GM23338 (cell line): Measurements from ENCODE around the gene NRL. TPM values are rescaled to one million over a fixed set of nuclear protein-coding genes. Genes with fewer than 3 reads are reported as not detected.

Source experiments
- ATAC-seq: fragments of 200-7000 bp; cut with Tn5 transposase; 3 replicates; pipeline ENCODE4 v1.9.1; 2020
- DNase-seq: peaks from one replicate; pipeline ENCODE4 v3.0.0-alpha.2; 2015; ENCODE audit warnings: low spot score
- H2AFZ ChIP-seq: fragments of 200-600 bp; sonication (generic); 2 replicates; pipeline ENCODE4 v1.8.0; 2016; ENCODE audit warnings: antibody characterized with exemption, mild to moderate bottlenecking, moderate library complexity
- H3F3A ChIP-seq: fragments of 200-600 bp; sonication (generic); replicated peaks from 2 replicates; pipeline ENCODE4 v1.8.0; 2017; ENCODE audit warnings: antibody characterized with exemption, mixed run types, low read depth
- H3K27ac ChIP-seq: fragments of 200-600 bp; sonication (generic); 2 replicates; pipeline ENCODE4 v1.6.1; 2016; ENCODE audit warnings: low read depth
- H3K27me3 ChIP-seq: fragments of 200-600 bp; sonication (generic); 2 replicates; pipeline ENCODE4 v1.8.0; 2016; ENCODE audit warnings: mild to moderate bottlenecking, mixed run types, moderate library complexity; ENCODE audit not compliant: insufficient read depth
- H3K36me3 ChIP-seq: fragments of 200-600 bp; sonication (generic); 2 replicates; pipeline ENCODE4 v1.8.0; 2016; ENCODE audit warnings: mild to moderate bottlenecking; ENCODE audit not compliant: insufficient read depth
- H3K4me1 ChIP-seq: fragments of 200-600 bp; sonication (generic); 2 replicates; pipeline ENCODE4 v1.8.0; 2016; ENCODE audit warnings: mild to moderate bottlenecking, moderate library complexity; ENCODE audit not compliant: insufficient read depth
- H3K4me2 ChIP-seq: fragments of 200-600 bp; sonication (generic); 2 replicates; pipeline ENCODE4 v1.7.1; 2017; ENCODE audit warnings: mixed run types
- H3K4me3 ChIP-seq: fragments of 200-600 bp; sonication (generic); 2 replicates; pipeline ENCODE4 v1.6.1; 2016; ENCODE audit warnings: mixed run types
- H3K79me2 ChIP-seq: fragments of 200-600 bp; sonication (generic); replicated peaks from 2 replicates; pipeline ENCODE4 v1.8.0; 2017; ENCODE audit warnings: mild to moderate bottlenecking; ENCODE audit not compliant: insufficient read depth
- H3K9me2 ChIP-seq: fragments of 200-600 bp; sonication (generic); 2 replicates; pipeline ENCODE4 v1.8.0; 2017; ENCODE audit not compliant: insufficient read depth
- H4K20me1 ChIP-seq: fragments of 200-600 bp; sonication (generic); replicated peaks from 2 replicates; pipeline ENCODE4 v1.8.0; 2017; ENCODE audit warnings: mild to moderate bottlenecking; ENCODE audit not compliant: insufficient read depth
- H3K27ac Mint-ChIP-seq: 2 replicates; pipeline ENCODE4 v1.8.0; 2020; ENCODE audit warnings: inconsistent platforms, mild to moderate bottlenecking, moderate library complexity, mixed read lengths
- H3K27me3 Mint-ChIP-seq: 3 replicates; pipeline ENCODE4 v1.8.0; 2022; ENCODE audit warnings: low read depth, mild to moderate bottlenecking, moderate library complexity, mixed read lengths, inconsistent platforms; ENCODE audit not compliant: insufficient read depth, poor library complexity
- H3K36me3 Mint-ChIP-seq: 3 replicates; pipeline ENCODE4 v1.8.0; 2021; ENCODE audit warnings: low read depth, mild to moderate bottlenecking, inconsistent platforms, moderate library complexity, mixed read lengths
- H3K4me1 Mint-ChIP-seq: 3 replicates; pipeline ENCODE4 v1.8.0; 2020; ENCODE audit warnings: mild to moderate bottlenecking, inconsistent platforms, mixed read lengths
- H3K4me3 Mint-ChIP-seq: 3 replicates; pipeline ENCODE4 v1.8.0; 2021; ENCODE audit warnings: moderate library complexity, mild to moderate bottlenecking, inconsistent platforms, mixed read lengths
- H3K9me3 Mint-ChIP-seq: 3 replicates; pipeline ENCODE4 v1.8.0; 2020; ENCODE audit warnings: moderate library complexity, mild to moderate bottlenecking, inconsistent platforms, mixed read lengths
- EZH2 ChIP-seq: fragments of 200-600 bp; sonication (generic); IDR thresholded peaks from one replicate; pipeline ENCODE4 v1.8.0; 2017; ENCODE audit warnings: antibody characterized with exemption, mild to moderate bottlenecking, low read depth; ENCODE audit not compliant: unreplicated experiment
- EZH2phosphoT487 ChIP-seq: fragments of 200-600 bp; sonication (generic); IDR thresholded peaks from one replicate; pipeline ENCODE4 v1.8.1; 2018; ENCODE audit warnings: antibody characterized with exemption; ENCODE audit not compliant: unreplicated experiment
- JUNB ChIP-seq: IDR thresholded peaks from one replicate; pipeline ENCODE4 v1.6.1; 2016; ENCODE audit warnings: antibody characterized with exemption; ENCODE audit not compliant: unreplicated experiment
- polyA plus RNA-seq: library from polyadenylated mRNA; unstranded; fragments of >200 nt; fragmentation: Nextera tagmentation; extraction: Ambion mirVana; gene quantifications from 2 replicates; pipeline ENCODE4 v1.2.1, GENCODE V29; 2016
- total RNA-seq: library from RNA; depleted of rRNA; stranded (reverse); fragments of >200 nt; shearing (Covaris generic); gene quantifications from 2 replicates; pipeline ENCODE4 v1.2.3, GENCODE V29; 2014
- TF ChIP-seq, protein P1 (sequence below): fragments of 250-450 bp; sonication (Bioruptor Pico); IDR thresholded peaks from 2 replicates; pipeline ENCODE4 v1.5.0; 2020; ENCODE audit warnings: mild to moderate bottlenecking, moderate library complexity
- TF ChIP-seq, protein P2 (sequence below): IDR thresholded peaks from 2 replicates; pipeline ENCODE4 v1.6.1; 2016; ENCODE audit warnings: antibody characterized with exemption

The NRL gene
- total and polyA plus RNA-seq, 2 experiments from 2014 or later: 1.8 to 2.2 TPM

DNA sequence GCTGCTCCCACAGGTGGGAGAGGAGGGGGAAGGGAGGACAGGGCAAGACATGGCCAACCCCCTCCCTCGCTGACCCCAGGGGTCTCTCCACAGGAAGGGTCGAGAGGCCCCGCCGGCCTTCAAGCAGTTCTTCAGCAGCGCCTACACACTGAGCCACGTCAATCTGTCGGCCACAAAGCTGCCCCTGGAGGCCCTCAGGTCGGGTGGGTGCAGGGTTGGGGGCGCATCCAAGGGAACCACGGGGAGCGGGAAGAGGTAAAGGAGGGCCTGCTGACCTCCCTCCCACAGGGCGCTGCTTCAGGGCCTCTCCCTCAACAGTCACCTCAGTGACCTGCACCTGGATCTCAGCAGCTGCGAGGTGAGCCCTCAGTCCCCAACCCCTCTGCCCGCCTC lies 56.9 kb downstream of the NRL start:
- Mint-ChIP-seq H3K27me3 (peaks cover 10% of the 10 kb centered on the region), H3K4me3 (no peak overlapping the region), H3K36me3 (peaks cover 27% of the 10 kb centered on the region), H3K27ac (peak overlapping the region; percentile 53; the same call in 1 of the 2 replicates), H3K9me3 (no peaks in the 10 kb centered on the region; the same call in 2 of the 3 replicates), H3K4me1 (peaks cover 15% of the 10 kb centered on the region)
- no peaks in the 10 kb centered on the region for H3F3A ChIP-seq
- TF ChIP-seq, protein P1, sequence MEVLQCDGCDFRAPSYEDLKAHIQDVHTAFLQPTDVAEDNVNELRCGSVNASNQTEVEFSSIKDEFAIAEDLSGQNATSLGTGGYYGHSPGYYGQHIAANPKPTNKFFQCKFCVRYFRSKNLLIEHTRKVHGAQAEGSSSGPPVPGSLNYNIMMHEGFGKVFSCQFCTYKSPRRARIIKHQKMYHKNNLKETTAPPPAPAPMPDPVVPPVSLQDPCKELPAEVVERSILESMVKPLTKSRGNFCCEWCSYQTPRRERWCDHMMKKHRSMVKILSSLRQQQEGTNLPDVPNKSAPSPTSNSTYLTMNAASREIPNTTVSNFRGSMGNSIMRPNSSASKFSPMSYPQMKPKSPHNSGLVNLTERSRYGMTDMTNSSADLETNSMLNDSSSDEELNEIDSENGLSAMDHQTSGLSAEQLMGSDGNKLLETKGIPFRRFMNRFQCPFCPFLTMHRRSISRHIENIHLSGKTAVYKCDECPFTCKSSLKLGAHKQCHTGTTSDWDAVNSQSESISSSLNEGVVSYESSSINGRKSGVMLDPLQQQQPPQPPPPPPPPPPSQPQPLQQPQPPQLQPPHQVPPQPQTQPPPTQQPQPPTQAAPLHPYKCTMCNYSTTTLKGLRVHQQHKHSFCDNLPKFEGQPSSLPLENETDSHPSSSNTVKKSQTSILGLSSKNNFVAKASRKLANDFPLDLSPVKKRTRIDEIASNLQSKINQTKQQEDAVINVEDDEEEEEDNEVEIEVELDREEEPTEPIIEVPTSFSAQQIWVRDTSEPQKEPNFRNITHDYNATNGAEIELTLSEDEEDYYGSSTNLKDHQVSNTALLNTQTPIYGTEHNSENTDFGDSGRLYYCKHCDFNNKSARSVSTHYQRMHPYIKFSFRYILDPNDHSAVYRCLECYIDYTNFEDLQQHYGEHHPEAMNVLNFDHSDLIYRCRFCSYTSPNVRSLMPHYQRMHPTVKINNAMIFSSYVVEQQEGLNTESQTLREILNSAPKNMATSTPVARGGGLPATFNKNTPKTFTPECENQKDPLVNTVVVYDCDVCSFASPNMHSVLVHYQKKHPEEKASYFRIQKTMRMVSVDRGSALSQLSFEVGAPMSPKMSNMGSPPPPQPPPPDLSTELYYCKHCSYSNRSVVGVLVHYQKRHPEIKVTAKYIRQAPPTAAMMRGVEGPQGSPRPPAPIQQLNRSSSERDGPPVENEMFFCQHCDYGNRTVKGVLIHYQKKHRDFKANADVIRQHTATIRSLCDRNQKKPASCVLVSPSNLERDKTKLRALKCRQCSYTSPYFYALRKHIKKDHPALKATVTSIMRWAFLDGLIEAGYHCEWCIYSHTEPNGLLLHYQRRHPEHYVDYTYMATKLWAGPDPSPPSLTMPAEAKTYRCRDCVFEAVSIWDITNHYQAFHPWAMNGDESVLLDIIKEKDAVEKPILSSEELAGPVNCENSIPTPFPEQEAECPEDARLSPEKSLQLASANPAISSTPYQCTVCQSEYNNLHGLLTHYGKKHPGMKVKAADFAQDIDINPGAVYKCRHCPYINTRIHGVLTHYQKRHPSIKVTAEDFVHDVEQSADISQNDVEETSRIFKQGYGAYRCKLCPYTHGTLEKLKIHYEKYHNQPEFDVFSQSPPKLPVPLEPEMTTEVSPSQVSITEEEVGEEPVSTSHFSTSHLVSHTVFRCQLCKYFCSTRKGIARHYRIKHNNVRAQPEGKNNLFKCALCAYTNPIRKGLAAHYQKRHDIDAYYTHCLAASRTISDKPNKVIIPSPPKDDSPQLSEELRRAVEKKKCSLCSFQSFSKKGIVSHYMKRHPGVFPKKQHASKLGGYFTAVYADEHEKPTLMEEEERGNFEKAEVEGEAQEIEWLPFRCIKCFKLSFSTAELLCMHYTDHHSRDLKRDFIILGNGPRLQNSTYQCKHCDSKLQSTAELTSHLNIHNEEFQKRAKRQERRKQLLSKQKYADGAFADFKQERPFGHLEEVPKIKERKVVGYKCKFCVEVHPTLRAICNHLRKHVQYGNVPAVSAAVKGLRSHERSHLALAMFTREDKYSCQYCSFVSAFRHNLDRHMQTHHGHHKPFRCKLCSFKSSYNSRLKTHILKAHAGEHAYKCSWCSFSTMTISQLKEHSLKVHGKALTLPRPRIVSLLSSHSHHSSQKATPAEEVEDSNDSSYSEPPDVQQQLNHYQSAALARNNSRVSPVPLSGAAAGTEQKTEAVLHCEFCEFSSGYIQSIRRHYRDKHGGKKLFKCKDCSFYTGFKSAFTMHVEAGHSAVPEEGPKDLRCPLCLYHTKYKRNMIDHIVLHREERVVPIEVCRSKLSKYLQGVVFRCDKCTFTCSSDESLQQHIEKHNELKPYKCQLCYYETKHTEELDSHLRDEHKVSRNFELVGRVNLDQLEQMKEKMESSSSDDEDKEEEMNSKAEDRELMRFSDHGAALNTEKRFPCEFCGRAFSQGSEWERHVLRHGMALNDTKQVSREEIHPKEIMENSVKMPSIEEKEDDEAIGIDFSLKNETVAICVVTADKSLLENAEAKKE (CRISPR knock-in tag): no peak
- TF ChIP-seq, protein P2, sequence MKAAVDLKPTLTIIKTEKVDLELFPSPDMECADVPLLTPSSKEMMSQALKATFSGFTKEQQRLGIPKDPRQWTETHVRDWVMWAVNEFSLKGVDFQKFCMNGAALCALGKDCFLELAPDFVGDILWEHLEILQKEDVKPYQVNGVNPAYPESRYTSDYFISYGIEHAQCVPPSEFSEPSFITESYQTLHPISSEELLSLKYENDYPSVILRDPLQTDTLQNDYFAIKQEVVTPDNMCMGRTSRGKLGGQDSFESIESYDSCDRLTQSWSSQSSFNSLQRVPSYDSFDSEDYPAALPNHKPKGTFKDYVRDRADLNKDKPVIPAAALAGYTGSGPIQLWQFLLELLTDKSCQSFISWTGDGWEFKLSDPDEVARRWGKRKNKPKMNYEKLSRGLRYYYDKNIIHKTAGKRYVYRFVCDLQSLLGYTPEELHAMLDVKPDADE: no peak
- no peak for TF ChIP-seq EZH2
- no peak for TF ChIP-seq JUNB
- no peak for TF ChIP-seq EZH2phosphoT487
- ATAC-seq (peak; percentile 11; the same call in 2 of the 3 replicates), DNase-seq (no peak)
- no peaks in the 10 kb centered on the region for H3K4me1 ChIP-seq
- H3K27me3 ChIP-seq: no peaks in the 10 kb centered on the region
- no peak overlapping the region for H3K4me3 ChIP-seq
- H2AFZ ChIP-seq: no peak overlapping the region
- H3K79me2 ChIP-seq: no peaks in the 10 kb centered on the region
- H3K27ac ChIP-seq: no peak overlapping the region
- H4K20me1 ChIP-seq: no peaks in the 10 kb centered on the region
- no peaks in the 10 kb centered on the region for H3K9me2 ChIP-seq
- H3K36me3 ChIP-seq: no peaks in the 10 kb centered on the region
- H3K4me2 ChIP-seq: no peak overlapping the region
